Cardiac muscle cell (in vitro differentiated cells and primary cell): ENCODE results near the gene SERINC4. TPM values are rescaled to one million over a fixed set of nuclear protein-coding genes. Genes with fewer than 3 reads are reported as not detected.
"Not testable (repeated sequence)": the region's sequence is repeated elsewhere in the genome, so short reads cannot be mapped to it uniquely, and the experiment has no call there.

Source experiments
- DNase-seq, 2 donors: peaks; one replicate each; pipeline versions ENCODE4 v3.0.0 to v3.0.0-alpha.2; 2010 to 2017; ENCODE audit warnings: low read depth in 1 of 2, low spot score in 1 of 2
- H3K27ac ChIP-seq: fragments of 200-600 bp; sonication (generic); 2 replicates; pipeline ENCODE4 v1.5.1; 2016
- H3K27me3 ChIP-seq: fragments of 200-600 bp; sonication (generic); 2 replicates; pipeline ENCODE4 v1.6.0; 2016; ENCODE audit warnings: control low read depth
- H3K36me3 ChIP-seq: fragments of 200-600 bp; sonication (generic); 2 replicates; pipeline ENCODE4 v1.5.1; 2016; ENCODE audit warnings: control low read depth
- H3K4me1 ChIP-seq: fragments of 200-600 bp; sonication (generic); 2 replicates; pipeline ENCODE4 v1.8.1; 2017; ENCODE audit warnings: low read depth, mild to moderate bottlenecking, mixed run types
- H3K4me3 ChIP-seq: fragments of 200-600 bp; sonication (generic); 2 replicates; pipeline ENCODE4 v1.5.1; 2016; ENCODE audit warnings: mild to moderate bottlenecking
- H3K9me3 ChIP-seq: fragments of 200-600 bp; sonication (generic); 2 replicates; pipeline ENCODE4 v1.5.1; 2017; ENCODE audit warnings: low read depth, mild to moderate bottlenecking, control low read depth
- CTCF ChIP-seq: IDR thresholded peaks from 2 replicates; pipeline ENCODE4 v1.5.1; 2012; ENCODE audit warnings: low read depth, mild to moderate bottlenecking, low read length
- polyA plus RNA-seq: library from polyadenylated mRNA; unstranded; fragments of >200 nt; fragmentation: Nextera tagmentation; extraction: Ambion mirVana; gene quantifications from 2 replicates; pipeline ENCODE4 v1.2.1, GENCODE V29; 2016
- total RNA-seq: library from RNA; depleted of rRNA; stranded (reverse); fragments of >200 nt; gene quantifications from 2 replicates; pipeline ENCODE4 v1.2.3, GENCODE V29; 2016

Gene SERINC4
- total RNA-seq (0.21 and 0.71 TPM in 2 replicates), polyA plus RNA-seq (0.35 and 0.44 TPM in 2 replicates)

- peaks cover 9% of the 10 kb centered on the region for H3K4me1 ChIP-seq
- H3K36me3 ChIP-seq = peaks cover 23% of the 10 kb centered on the region
- peak within 1 kb of the TSS; percentile 89 for H3K27ac ChIP-seq
- DNase-seq = no peak
- TF ChIP-seq CTCF = no peak
- H3K4me3 ChIP-seq = peak within 1 kb of the TSS; percentile 73
- H3K27me3 ChIP-seq = no peaks in the 10 kb centered on the region
- no peaks in the 10 kb centered on the region for H3K9me3 ChIP-seq
Measured at GRCh38 chr15:43799945-43800285, at the start of gene SERINC4. SERINC4 (minus strand) TSS chr15:43800220; CDS start chr15:43799986, 234 bp downstream.

DNA sequence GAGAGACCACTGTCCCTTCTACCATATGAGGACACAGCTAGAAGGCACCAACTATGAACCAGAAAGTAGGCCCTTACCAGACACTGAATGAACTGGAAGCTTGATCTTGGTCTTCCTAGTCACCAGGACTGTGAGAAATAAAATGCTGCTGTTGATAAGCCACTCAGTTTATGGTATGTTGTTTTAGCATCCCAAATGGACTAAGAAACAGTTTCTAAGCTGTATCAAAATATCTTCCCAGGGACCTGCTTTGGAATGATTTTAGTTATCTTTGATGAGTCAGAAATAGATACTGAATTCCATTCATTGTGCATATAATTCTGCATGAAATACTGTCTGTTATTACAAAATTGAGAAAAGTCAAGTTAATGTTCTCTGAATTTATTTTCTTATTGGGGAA lies 45.4 kb upstream of the SERINC4 start:
- Histone ChIP-seq H3K4me1 (no peaks in the 10 kb centered on the region), H3K27ac (no peak overlapping the region), H3K27me3 (no peaks in the 10 kb centered on the region), H3K36me3 (no peaks in the 10 kb centered on the region), H3K4me3 (no peak overlapping the region), H3K9me3 (no peaks in the 10 kb centered on the region)
- TF ChIP-seq CTCF = no peak
- no peak for DNase-seq

DNA sequence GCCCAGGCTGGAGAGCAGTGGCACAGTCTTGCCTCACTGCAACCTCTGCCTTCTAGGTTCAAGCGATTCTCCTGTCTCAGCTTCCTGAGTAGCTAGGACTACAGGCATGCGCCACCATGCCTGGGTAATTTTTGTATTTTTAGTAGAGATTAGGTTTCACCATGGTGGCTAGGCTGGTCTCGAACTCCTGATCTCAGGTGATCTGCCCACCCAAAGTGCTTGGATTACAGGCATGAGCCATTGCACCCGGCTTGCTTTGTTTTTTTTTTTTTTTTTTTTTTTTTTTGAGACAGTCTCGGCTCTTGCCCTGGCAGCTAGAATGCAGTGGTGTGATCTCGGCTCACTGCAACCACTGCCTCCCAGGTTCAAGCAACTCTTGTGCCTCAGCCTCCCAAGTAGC lies 32.5 kb upstream of the SERINC4 start:
- not testable (repeated sequence) for H3K4me3 ChIP-seq, H3K9me3 ChIP-seq, H3K36me3 ChIP-seq, H3K27ac ChIP-seq, H3K4me1 ChIP-seq, H3K27me3 ChIP-seq, DNase-seq

DNA sequence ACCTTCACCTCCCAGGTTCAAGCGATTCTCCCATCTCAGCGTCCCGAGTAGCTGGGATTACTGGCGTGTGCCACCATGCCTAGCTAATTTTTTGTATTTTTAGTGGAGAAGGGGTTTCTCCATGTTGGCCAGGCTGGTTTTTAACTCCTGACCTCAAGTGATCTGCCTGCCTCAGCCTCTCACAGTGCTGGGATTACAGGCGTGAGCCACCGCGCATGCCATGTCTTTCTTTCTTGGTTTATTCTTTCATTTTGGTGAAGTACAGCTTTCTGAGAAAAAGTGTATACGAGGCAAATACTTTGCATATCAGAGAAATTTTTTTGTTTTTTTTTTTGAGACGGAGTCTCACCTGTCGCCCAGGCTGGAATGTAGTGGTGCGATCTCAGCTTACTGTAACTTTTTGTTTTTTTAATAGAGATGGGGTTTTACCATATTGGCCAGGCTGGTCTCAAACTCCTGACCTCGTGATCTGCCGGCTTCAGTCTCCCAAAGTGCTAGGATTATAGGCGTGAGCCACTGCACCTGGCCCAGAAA lies 31.6 kb upstream of the SERINC4 start:
- DNase-seq, H3K4me1 ChIP-seq, H3K27me3 ChIP-seq, H3K9me3 ChIP-seq, H3K4me3 ChIP-seq, H3K27ac ChIP-seq, H3K36me3 ChIP-seq: not testable (repeated sequence)

GRCh38 chr15:43830691-43831275 lies 30.8 kb upstream of the SERINC4 start:
- H3K36me3 ChIP-seq, H3K4me1 ChIP-seq, H3K9me3 ChIP-seq, H3K27ac ChIP-seq, DNase-seq, H3K4me3 ChIP-seq, H3K27me3 ChIP-seq: not testable (repeated sequence)

DNA sequence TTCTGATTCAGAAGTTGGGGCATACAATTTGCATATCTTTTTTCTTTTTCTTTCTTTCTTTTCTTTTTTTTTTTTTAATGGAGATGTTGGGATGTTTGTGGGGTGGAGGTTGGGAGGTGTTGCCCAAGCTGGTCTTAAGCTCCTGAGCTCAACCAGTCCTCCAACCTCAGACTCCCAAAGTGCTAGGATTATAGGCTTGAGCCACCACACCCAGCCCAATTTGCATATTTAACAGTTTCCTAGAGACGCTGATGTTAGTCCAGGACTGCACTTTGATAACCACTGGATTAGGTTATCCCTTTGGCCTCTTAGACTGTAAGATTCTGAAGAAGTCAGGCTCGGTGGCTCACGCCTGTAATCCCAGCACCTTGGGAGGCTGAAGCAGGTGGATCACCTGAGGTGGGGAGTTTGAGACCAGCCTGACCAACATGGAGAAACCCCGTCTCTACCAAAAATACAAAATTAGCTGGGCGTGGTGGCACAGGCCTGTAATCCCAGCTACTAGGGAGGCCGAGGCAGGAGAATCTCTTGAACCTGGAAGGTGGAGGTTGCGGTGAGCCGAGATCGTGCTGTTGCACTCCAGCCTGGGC lies 30.0 kb upstream of the SERINC4 start:
- not testable (repeated sequence) for H3K4me1 ChIP-seq, DNase-seq, H3K27ac ChIP-seq, H3K36me3 ChIP-seq, H3K4me3 ChIP-seq, H3K9me3 ChIP-seq, H3K27me3 ChIP-seq

DNA sequence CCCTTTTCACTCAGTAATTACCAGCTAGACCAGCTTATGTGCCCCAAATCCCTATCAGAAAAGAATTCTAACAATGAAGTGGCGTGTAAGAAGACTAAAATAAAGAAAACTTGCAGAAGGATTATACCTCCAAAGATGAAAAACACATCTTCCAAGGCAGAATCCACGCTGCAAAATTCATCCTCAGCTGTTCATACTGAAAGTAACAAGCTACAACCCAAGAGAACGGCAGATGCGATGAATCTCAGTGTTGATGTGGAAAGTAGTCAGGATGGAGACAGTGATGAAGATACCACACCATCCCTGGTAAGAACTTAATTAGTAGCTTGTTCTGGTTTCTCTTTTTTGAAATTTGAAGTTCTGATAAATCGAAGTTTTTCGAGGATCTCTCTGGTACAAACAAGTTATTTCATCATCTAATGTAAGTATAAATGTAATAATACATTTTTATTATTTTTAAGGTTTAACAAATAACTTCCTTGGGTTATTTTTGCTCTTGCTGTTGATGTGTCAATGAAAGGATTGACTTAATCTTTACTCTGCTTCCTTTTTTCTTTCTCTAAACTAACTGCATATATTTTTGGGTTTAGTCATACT lies 28.1 kb upstream of the SERINC4 start:
- TF ChIP-seq CTCF = no peak
- H3K27me3 ChIP-seq = no peaks in the 10 kb centered on the region
- H3K27ac ChIP-seq = no peak overlapping the region
- no peaks in the 10 kb centered on the region for H3K9me3 ChIP-seq
- no peaks in the 10 kb centered on the region for H3K36me3 ChIP-seq
- peak in 1 of 2 donors; percentile 17 for DNase-seq
- H3K4me1 ChIP-seq = no peaks in the 10 kb centered on the region
- H3K4me3 ChIP-seq = no peak overlapping the region
